A549 (cell line): ENCODE measurements around the gene MOK. TPM values are rescaled to one million over a fixed set of nuclear protein-coding genes. Genes with fewer than 3 reads are reported as not detected.
A peak's percentile ranks its signal among the peaks of the same experiment; 100 is the strongest.

Experiments used
- ATAC-seq, 2 experiments: fragments of 200-7000 bp in 1 of 2; fragments of >200 bp in 1 of 2; cut with Nextera tagmentation in 1 of 2; cut with Tn5 transposase in 1 of 2; 3 replicates each; pipeline versions ENCODE4 v1.8.0 to v1.9.1; 2018 to 2020; ENCODE audit warnings: mild to moderate bottlenecking in 1 of 2, moderate library complexity in 1 of 2
- CTCF ChIA-PET: fragments of 300-600 bp; sonication (Branson Sonifier 250); formaldehyde crosslinking; extraction: SDS; loops from one replicate; lab custom pipeline; 2021; ENCODE audit warnings: antibody characterized with exemption, inconsistent platforms; lab: Yijun Ruan, JAX
- POLR2A ChIA-PET: fragments of 350-600 bp; formaldehyde crosslinking; extraction: SDS; loops from one replicate; lab custom pipeline; 2021; ENCODE audit warnings: antibody characterized with exemption, inconsistent platforms; lab: Yijun Ruan, JAX
- DNase-seq, 2 experiments: peaks; one replicate each; pipeline versions ENCODE4 v3.0.0 to v3.0.0-alpha.2; 2011 to 2016; ENCODE audit warnings: low read depth in 1 of 2, low spot score in 1 of 2
- FAIRE-seq: peaks from 2 replicates; lab custom pipeline; 2011; peaks lifted over from hg19 to GRCh38; lab: Jason Lieb, UNC
- H3K27ac ChIP-seq, 2 experiments: fragments of >200 bp; sonication (Bioruptor Twin); formaldehyde crosslinking; 3 replicates each; pipeline ENCODE4 v1.5.1; 2016 to 2017
- H3K4me1 ChIP-seq: fragments of >200 bp; sonication (Bioruptor Twin); formaldehyde crosslinking; 3 replicates; pipeline ENCODE4 v1.6.1; 2016
- H3K4me2 ChIP-seq: fragments of >200 bp; sonication (Bioruptor Twin); formaldehyde crosslinking; 3 replicates; pipeline ENCODE4 v1.6.1; 2016
- H3K4me3 ChIP-seq: fragments of >200 bp; sonication (Bioruptor Twin); formaldehyde crosslinking; 3 replicates; pipeline ENCODE4 v1.5.1; 2016
- H3K9me3 ChIP-seq: fragments of >200 bp; sonication (Bioruptor Twin); formaldehyde crosslinking; 3 replicates; pipeline ENCODE4 v1.6.1; 2016
- CBX8 ChIP-seq: fragments of 200-600 bp; sonication (generic); IDR thresholded peaks from 2 replicates; pipeline ENCODE4 v1.6.1; 2016
- CEBPB ChIP-seq, 2 experiments: fragments of >200 bp in 1 of 2; sonication (Bioruptor Twin) in 1 of 2; formaldehyde crosslinking in 1 of 2; IDR thresholded peaks; 2 replicates each; pipeline ENCODE4 v1.6.1; 2012 to 2016
- CHD2 ChIP-seq: fragments of 150-350 bp; IDR thresholded peaks from 2 replicates; pipeline ENCODE4 v1.6.1; 2014; ENCODE audit warnings: low read length; ENCODE audit not compliant: partially characterized antibody
- CHD4 ChIP-seq: fragments of 200-600 bp; sonication (generic); IDR thresholded peaks from 2 replicates; pipeline ENCODE4 v1.6.1; 2016; ENCODE audit warnings: antibody characterized with exemption, mild to moderate bottlenecking, borderline replicate concordance
- ESRRA ChIP-seq: fragments of 150-350 bp; IDR thresholded peaks from 2 replicates; pipeline ENCODE4 v1.6.1; 2014; ENCODE audit warnings: mild to moderate bottlenecking, low read length, borderline replicate concordance
- FOSL2 ChIP-seq, 2 experiments: fragments of 450-650 bp in 1 of 2; fragments of >200 bp in 1 of 2; sonication (Bioruptor Twin) in 1 of 2; formaldehyde crosslinking; IDR thresholded peaks; 2 replicates each; pipeline versions ENCODE4 v1.5.0 to v1.6.1; 2016 to 2020; ENCODE audit warnings: mild to moderate bottlenecking in 1 of 2, moderate library complexity in 1 of 2
- HEYL ChIP-seq: fragments of 250-450 bp; sonication (Bioruptor Pico); IDR thresholded peaks from 2 replicates; pipeline ENCODE4 v1.8.0; 2021; ENCODE audit warnings: mild to moderate bottlenecking, moderate library complexity
- HMGXB4 ChIP-seq: fragments of 250-450 bp; sonication (Bioruptor Pico); IDR thresholded peaks from 2 replicates; pipeline ENCODE4 v1.5.0; 2021; ENCODE audit warnings: mild to moderate bottlenecking, moderate library complexity, borderline replicate concordance
- JUN ChIP-seq, 2 experiments: fragments of >200 bp; sonication (Bioruptor Twin); formaldehyde crosslinking; IDR thresholded peaks; 2 replicates in 1 of 2; 3 replicates in 1 of 2; pipeline ENCODE4 v1.6.1; 2016 to 2017
- KDM1A ChIP-seq: fragments of 200-600 bp; sonication (generic); IDR thresholded peaks from 2 replicates; pipeline ENCODE4 v1.6.1; 2016; ENCODE audit warnings: low read depth, mild to moderate bottlenecking
- MAZ ChIP-seq: fragments of 150-350 bp; IDR thresholded peaks from 2 replicates; pipeline ENCODE4 v1.6.1; 2014; ENCODE audit warnings: antibody characterized with exemption, low read depth, low read length, borderline replicate concordance
- MYC ChIP-seq: IDR thresholded peaks from 2 replicates; pipeline ENCODE4 v1.6.1; 2012; ENCODE audit warnings: mild to moderate bottlenecking, inconsistent platforms, low read length, improper control_type of control experiment, borderline replicate concordance
- PHF8 ChIP-seq: fragments of 200-600 bp; sonication (generic); IDR thresholded peaks from 2 replicates; pipeline ENCODE4 v1.6.1; 2016; ENCODE audit warnings: low read depth, mild to moderate bottlenecking, antibody characterized with exemption, moderate library complexity, borderline replicate concordance
- RAD21 ChIP-seq, 2 experiments: fragments of >200 bp in 1 of 2; sonication (Bioruptor Twin) in 1 of 2; formaldehyde crosslinking in 1 of 2; IDR thresholded peaks in 1 of 2; conservative IDR thresholded peaks in 1 of 2; 2 replicates in 1 of 2; 3 replicates in 1 of 2; pipeline ENCODE4 v1.6.1; 2012 to 2018; ENCODE audit warnings: inconsistent platforms in 1 of 2
- RFX5 ChIP-seq: fragments of 450-650 bp; IDR thresholded peaks from 2 replicates; pipeline ENCODE4 v1.7.1; 2014; ENCODE audit warnings: antibody characterized with exemption, mild to moderate bottlenecking, moderate library complexity
- SMC3 ChIP-seq: fragments of >200 bp; sonication (Bioruptor Twin); formaldehyde crosslinking; IDR thresholded peaks from 3 replicates; pipeline ENCODE4 v1.6.1; 2018; ENCODE audit warnings: inconsistent platforms
- SREBF2 ChIP-seq: fragments of 450-650 bp; IDR thresholded peaks from 2 replicates; pipeline ENCODE4 v1.6.1; 2014; ENCODE audit warnings: mild to moderate bottlenecking, moderate library complexity
- ZFP36 ChIP-seq: fragments of 450-650 bp; IDR thresholded peaks from 2 replicates; pipeline ENCODE4 v1.6.1; 2014; ENCODE audit warnings: borderline replicate concordance; ENCODE audit not compliant: partially characterized antibody
- ZNF302 ChIP-seq: fragments of 250-450 bp; sonication (Bioruptor Pico); IDR thresholded peaks from 2 replicates; pipeline ENCODE4 v1.9.0; 2021; ENCODE audit warnings: inconsistent platforms, mild to moderate bottlenecking, moderate library complexity
- WGBS: methylation state at CpG from one replicate; pipeline ENCODE4 v1.1.6; 2017; ENCODE audit errors: missing lambda C conversion rate; 5-methylcytosine and 5-hydroxymethylcytosine counted together
- polyA plus RNA-seq, 4 experiments: library from polyadenylated mRNA; depleted of rRNA in 3 of 4; stranded (reverse); fragments of >200 nt; fragmentation: RNase III in 1 of 4; extraction: RNeasy Plus Mini Kit Qiagen cat#74134 plus additional on column Dnase treatment in 1 of 4; gene quantifications; 2 replicates in 3 of 4; 3 replicates in 1 of 4; pipeline ENCODE4 v1.2.3, GENCODE V29; 2011 to 2017
- TF ChIP-seq, protein P1 (sequence below): IDR thresholded peaks from 2 replicates; pipeline ENCODE4 v1.6.1; 2012; ENCODE audit warnings: low read depth, borderline replicate concordance
- TF ChIP-seq, protein P2 (sequence below): IDR thresholded peaks from 2 replicates; pipeline ENCODE4 v1.6.1; 2012
- TF ChIP-seq, protein P3 (sequence below): fragments of >200 bp; sonication (Bioruptor Twin); formaldehyde crosslinking; IDR thresholded peaks from 3 replicates; pipeline ENCODE4 v1.5.1; 2016

The MOK gene
- polyA plus RNA-seq, 2 of the 4 experiments (the other 2 are of a cell fraction): 12.6 to 18.5 TPM

GRCh38 chr14:102318781-102319276 lies 13.9 kb upstream of the MOK start:
- no peak for FAIRE-seq
- 71% methylated on average over 15 of the region's 15 CpGs for WGBS
- Histone ChIP-seq H3K4me1 (peaks cover 40% of the 10 kb centered on the region), H3K9me3 (no peaks in the 10 kb centered on the region), H3K4me2 (peak overlapping the region; percentile 90), H3K27ac (peak overlapping the region; percentile 98 to 99), H3K4me3 (peak overlapping the region; percentile 94)
- no peak for DNase-seq
- TF ChIP-seq CEBPB (IDR thresholded peaks at IDR 0.05) (peak; percentile 23 to 74; a peak in 2 of 4 replicates), CBX8 (no peak)
- ChIA-PET CTCF (interaction anchor here (1.0 to 8.8 kb wide), 8 partner anchors 10 to 358 kb away, joined by 3 to 100 read pairs (median 18); partner anchors contain the start of gene MOK), POLR2A (no interaction called here)
- ATAC-seq: no peak

DNA sequence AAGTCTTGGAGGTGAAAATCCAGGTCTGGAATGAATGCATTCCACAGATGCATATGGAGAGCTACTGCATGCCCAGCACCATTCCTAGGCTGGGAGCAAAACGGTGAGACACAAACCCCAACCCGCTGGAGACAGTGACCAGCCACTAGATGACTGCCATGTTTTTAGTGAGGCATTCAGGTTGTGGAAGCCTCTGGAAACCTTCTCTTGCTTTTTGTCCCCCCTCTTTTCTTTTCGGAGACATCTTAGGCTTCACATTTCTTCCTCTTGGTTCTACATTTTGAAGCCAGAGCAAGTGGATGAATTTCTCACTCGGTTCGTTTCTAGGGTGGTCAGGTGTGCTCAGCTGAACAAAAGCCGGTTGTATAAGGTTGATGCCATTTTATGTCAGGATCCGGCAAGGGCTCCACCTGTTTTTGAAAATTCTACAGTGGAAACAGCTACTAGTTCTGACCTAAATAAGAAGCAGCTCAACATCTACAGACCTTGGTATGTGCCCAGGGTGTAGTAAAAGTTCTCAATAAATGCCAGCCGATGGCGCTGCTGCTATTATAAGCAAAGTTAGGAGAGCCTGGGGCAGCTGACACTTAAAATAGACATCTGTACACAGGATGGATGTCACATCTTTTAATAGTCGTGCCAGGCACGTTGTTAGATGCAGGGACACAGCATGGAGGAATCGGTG lies 12.7 kb upstream of the MOK start:
- Histone ChIP-seq H3K4me1 (peaks cover 37% of the 10 kb centered on the region), H3K4me2 (peak overlapping the region; percentile 90), H3K4me3 (peak overlapping the region; percentile 51), H3K27ac (peak overlapping the region; percentile 79 to 99), H3K9me3 (no peaks in the 10 kb centered on the region)
- POLR2A ChIA-PET: interaction anchor here (0.7 kb wide), 2 partner anchors 45 to 1431 kb away, joined by 3 to 4 read pairs; partner anchors contain the start of genes CINP and TECPR2
- DNase-seq (peak in 1 of 2 experiments; percentile 68), FAIRE-seq (no peak), ATAC-seq (peak in 1 of 2 experiments; percentile 6; a peak in 2 of 6 replicates)
- WGBS: 23% methylated on average over 12 of the region's 12 CpGs
- TF ChIP-seq PHF8 (0 out of 2 replicates have a peak, but pooled peaks have one; percentile 9), CHD2 (no peak), RAD21 (conservative IDR thresholded peaks at IDR 0.05 in 1 of 2, IDR thresholded peaks at IDR 0.05 in 1 of 2) (peak in 1 of 2 experiments; percentile 29; a peak in 1 of 5 replicates)
- CTCF ChIA-PET: interaction anchor here (0.6 to 8.8 kb wide), 29 partner anchors 8 to 473 kb away, joined by 3 to 100 read pairs (median 6); partner anchors contain the start of gene MOK

GRCh38 chr14:102316743-102317563 lies 12.0 kb upstream of the MOK start:
- FAIRE-seq: peak; percentile 72
- under 1% methylated on average over 39 of the region's 54 CpGs for WGBS
- peaks cover 36% of the 10 kb centered on the region for H3K4me1 ChIP-seq
- no peaks in the 10 kb centered on the region for H3K9me3 ChIP-seq
- peak; percentile 86 to 93 for DNase-seq
- peak overlapping the region; percentile 79 to 99 for H3K27ac ChIP-seq
- ATAC-seq: peak; percentile 65 to 82
- peak overlapping the region; percentile 90 for H3K4me2 ChIP-seq
- ChIA-PET POLR2A (interaction anchor here (0.6 to 1.1 kb wide), 10 partner anchors 8 to 1693 kb away, joined by 3 to 8 read pairs (median 3); partner anchors contain the start of genes CINP, MOK and TECPR2), CTCF (interaction anchor here (0.6 to 8.8 kb wide), 39 partner anchors 8 to 1930 kb away, joined by 3 to 100 read pairs (median 4); partner anchors contain the start of genes DYNC1H1 and MOK)
- H3K4me3 ChIP-seq: peak overlapping the region; percentile 51
- peak; percentile 39; the same call in 1 of the 3 replicates for TF ChIP-seq SMC3
- TF ChIP-seq JUN (IDR thresholded peaks at IDR 0.05): peak; percentile 45 to 61; a peak in 4 of 5 replicates
- TF ChIP-seq RFX5: no peak
- no peak for TF ChIP-seq HEYL (CRISPR knock-in tag)
- TF ChIP-seq FOSL2 (IDR thresholded peaks at IDR 0.05): no peak
- TF ChIP-seq FOSL2 (CRISPR knock-in tag; IDR thresholded peaks at IDR 0.05): peak; percentile 38; the same call in 1 of the 2 replicates
- TF ChIP-seq ESRRA: 0 out of 2 replicates have a peak, but pooled peaks have one; percentile 32
- TF ChIP-seq KDM1A: peak; percentile 70; the same call in 1 of the 2 replicates
- no peak for TF ChIP-seq ZNF302 (CRISPR knock-in tag)
- TF ChIP-seq, protein P1, sequence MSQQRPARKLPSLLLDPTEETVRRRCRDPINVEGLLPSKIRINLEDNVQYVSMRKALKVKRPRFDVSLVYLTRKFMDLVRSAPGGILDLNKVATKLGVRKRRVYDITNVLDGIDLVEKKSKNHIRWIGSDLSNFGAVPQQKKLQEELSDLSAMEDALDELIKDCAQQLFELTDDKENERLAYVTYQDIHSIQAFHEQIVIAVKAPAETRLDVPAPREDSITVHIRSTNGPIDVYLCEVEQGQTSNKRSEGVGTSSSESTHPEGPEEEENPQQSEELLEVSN: peak; percentile 61; the same call in 1 of the 2 replicates
- TF ChIP-seq PHF8: peak; percentile 44; the same call in 1 of the 2 replicates
- TF ChIP-seq, protein P2, sequence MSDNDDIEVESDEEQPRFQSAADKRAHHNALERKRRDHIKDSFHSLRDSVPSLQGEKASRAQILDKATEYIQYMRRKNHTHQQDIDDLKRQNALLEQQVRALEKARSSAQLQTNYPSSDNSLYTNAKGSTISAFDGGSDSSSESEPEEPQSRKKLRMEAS: peak; percentile 71; the same call in 1 of the 2 replicates
- TF ChIP-seq CEBPB (IDR thresholded peaks at IDR 0.05): peak in 1 of 2 experiments; percentile 32; a peak in 1 of 4 replicates
- TF ChIP-seq ZFP36: no peak
- no peak for TF ChIP-seq MYC
- TF ChIP-seq CHD4: peak; percentile 91; the same call in 1 of the 2 replicates
- TF ChIP-seq, protein P3, sequence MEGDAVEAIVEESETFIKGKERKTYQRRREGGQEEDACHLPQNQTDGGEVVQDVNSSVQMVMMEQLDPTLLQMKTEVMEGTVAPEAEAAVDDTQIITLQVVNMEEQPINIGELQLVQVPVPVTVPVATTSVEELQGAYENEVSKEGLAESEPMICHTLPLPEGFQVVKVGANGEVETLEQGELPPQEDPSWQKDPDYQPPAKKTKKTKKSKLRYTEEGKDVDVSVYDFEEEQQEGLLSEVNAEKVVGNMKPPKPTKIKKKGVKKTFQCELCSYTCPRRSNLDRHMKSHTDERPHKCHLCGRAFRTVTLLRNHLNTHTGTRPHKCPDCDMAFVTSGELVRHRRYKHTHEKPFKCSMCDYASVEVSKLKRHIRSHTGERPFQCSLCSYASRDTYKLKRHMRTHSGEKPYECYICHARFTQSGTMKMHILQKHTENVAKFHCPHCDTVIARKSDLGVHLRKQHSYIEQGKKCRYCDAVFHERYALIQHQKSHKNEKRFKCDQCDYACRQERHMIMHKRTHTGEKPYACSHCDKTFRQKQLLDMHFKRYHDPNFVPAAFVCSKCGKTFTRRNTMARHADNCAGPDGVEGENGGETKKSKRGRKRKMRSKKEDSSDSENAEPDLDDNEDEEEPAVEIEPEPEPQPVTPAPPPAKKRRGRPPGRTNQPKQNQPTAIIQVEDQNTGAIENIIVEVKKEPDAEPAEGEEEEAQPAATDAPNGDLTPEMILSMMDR: peak; percentile 68
- TF ChIP-seq SREBF2: peak; percentile 98
- TF ChIP-seq RAD21 (conservative IDR thresholded peaks at IDR 0.05 in 1 of 2, IDR thresholded peaks at IDR 0.05 in 1 of 2): peak in 1 of 2 experiments; percentile 11; a peak in 2 of 5 replicates
- peak; percentile 96; the same call in 1 of the 2 replicates for TF ChIP-seq HMGXB4 (CRISPR knock-in tag)
- peak; percentile 51; the same call in 1 of the 2 replicates for TF ChIP-seq MAZ
